Nephron progenitor cell (in vitro differentiated cells): Measurements from ENCODE around the gene ATRN.
A peak's percentile ranks its signal among the peaks of the same experiment; 100 is the strongest.

Experiments used
- DNase-seq: peaks from one replicate; pipeline ENCODE4 v3.0.0; 2021
- H3K27ac Mint-ChIP-seq: 2 replicates; pipeline ENCODE4 v1.8.0; 2021; ENCODE audit warnings: mild to moderate bottlenecking, moderate library complexity, mixed read lengths
- H3K27me3 Mint-ChIP-seq: 2 replicates; pipeline ENCODE4 v1.8.0; 2021; ENCODE audit warnings: mild to moderate bottlenecking, low read depth, mixed read lengths; ENCODE audit not compliant: poor library complexity
- H3K36me3 Mint-ChIP-seq: 2 replicates; pipeline ENCODE4 v1.8.0; 2021; ENCODE audit warnings: low read depth, mixed read lengths
- H3K4me1 Mint-ChIP-seq: 2 replicates; pipeline ENCODE4 v1.8.0; 2021; ENCODE audit warnings: mixed read lengths
- H3K4me3 Mint-ChIP-seq: 2 replicates; pipeline ENCODE4 v1.8.0; 2021; ENCODE audit warnings: mild to moderate bottlenecking, moderate library complexity, mixed read lengths
- H3K9me3 Mint-ChIP-seq: 2 replicates; pipeline ENCODE4 v1.8.0; 2021; ENCODE audit warnings: mild to moderate bottlenecking, moderate library complexity, mixed read lengths
- TF ChIP-seq, protein P1 (sequence below): fragments of 200-600 bp; sonication (generic); IDR thresholded peaks from 2 replicates; pipeline ENCODE4 v1.5.0; 2021; ENCODE audit warnings: antibody characterized with exemption

The ATRN gene

DNA sequence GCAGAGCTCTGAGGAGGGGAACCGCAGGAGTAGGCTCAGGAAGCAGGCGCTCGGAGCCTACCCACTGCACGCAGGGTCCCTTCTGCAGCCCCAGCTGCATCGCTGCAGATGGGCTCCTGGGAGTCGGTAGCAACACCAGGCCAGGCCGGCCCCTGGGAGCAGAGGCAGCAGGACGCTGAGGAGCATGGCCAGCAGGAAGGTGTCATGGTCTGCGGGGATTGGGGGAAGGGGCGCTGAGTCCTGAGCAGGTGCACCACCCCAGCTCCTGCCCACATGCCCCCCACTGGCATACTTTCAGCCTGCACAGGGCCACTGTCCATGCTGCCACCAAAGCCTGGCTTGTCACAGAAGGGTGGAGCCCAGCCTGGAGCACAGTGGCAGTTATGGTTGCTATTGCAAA, 200.1 kb downstream of the ATRN start:
- Mint-ChIP-seq H3K27me3 (peaks cover 55% of the 10 kb centered on the region), H3K27ac (no peak overlapping the region), H3K4me3 (no peak overlapping the region), H3K36me3 (no peaks in the 10 kb centered on the region), H3K4me1 (peaks cover 37% of the 10 kb centered on the region), H3K9me3 (no peaks in the 10 kb centered on the region)
- TF ChIP-seq, protein P1, sequence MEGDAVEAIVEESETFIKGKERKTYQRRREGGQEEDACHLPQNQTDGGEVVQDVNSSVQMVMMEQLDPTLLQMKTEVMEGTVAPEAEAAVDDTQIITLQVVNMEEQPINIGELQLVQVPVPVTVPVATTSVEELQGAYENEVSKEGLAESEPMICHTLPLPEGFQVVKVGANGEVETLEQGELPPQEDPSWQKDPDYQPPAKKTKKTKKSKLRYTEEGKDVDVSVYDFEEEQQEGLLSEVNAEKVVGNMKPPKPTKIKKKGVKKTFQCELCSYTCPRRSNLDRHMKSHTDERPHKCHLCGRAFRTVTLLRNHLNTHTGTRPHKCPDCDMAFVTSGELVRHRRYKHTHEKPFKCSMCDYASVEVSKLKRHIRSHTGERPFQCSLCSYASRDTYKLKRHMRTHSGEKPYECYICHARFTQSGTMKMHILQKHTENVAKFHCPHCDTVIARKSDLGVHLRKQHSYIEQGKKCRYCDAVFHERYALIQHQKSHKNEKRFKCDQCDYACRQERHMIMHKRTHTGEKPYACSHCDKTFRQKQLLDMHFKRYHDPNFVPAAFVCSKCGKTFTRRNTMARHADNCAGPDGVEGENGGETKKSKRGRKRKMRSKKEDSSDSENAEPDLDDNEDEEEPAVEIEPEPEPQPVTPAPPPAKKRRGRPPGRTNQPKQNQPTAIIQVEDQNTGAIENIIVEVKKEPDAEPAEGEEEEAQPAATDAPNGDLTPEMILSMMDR, result no peak
- no peak for DNase-seq

DNA sequence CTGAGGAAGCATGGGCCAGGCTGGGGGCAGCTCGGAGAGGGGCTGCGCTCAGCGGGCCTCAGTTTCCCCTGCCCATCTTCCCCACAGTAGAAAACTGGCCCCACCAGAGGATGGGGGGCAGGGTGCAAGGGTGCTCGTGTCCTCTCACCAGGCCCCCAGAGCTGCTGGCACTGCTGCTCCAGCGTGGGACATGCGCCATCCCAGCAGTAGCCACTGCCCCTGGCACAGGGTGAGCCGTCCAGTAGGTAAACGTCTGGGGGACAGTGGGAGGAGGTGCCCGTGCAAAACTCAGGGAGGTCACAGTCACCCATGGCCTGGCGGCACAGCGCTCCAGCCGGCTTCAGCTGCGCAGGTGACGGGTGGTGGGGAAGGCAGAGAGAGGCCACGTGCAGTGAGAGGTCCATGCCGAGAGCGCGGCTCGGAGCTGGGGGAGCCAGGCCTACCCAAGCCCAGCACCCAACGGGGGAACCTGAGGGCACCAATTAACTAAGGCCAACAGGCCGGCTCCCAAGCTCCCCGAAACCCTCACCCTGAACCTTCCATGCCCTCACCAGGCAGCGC, 201.2 kb downstream of the ATRN start:
- Mint-ChIP-seq H3K27me3 (peaks cover 64% of the 10 kb centered on the region), H3K9me3 (no peaks in the 10 kb centered on the region), H3K27ac (no peak overlapping the region), H3K36me3 (no peaks in the 10 kb centered on the region), H3K4me1 (peaks cover 37% of the 10 kb centered on the region), H3K4me3 (peak overlapping the region; percentile 34)
- TF ChIP-seq, protein P1, result no peak
- no peak for DNase-seq

DNA sequence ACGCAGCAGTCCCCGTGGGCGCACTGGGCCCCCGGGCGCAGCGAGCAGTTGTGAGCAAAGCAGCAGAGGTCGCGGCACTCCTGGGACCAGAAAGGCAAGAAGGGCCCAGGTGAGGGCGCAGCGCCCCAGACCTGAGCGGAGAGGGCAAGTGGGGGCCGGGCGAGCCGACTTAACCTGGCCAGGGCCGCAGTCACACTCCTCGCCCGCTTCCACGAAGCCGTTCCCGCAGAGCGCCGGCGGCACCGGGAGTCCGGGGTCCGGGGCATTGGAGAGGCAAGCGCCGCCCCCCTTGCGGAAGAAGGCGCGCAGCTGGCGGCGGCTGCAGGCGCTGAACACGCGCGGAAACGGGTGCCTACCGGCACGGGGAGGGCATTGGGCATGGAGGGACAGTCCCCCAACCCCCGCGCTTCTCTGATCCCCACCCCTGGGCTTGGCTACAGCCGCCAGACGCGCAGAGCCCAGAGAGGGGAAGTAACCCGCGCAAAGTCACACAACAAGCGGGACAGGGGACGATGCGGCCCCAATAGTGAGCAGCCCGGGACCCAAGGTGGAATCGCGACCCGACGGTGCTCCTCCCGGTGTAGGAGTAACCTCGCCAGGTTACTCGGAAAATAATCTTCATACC, 201.8 kb downstream of the ATRN start:
- TF ChIP-seq, protein P1, result no peak
- Mint-ChIP-seq H3K36me3 (no peaks in the 10 kb centered on the region), H3K27ac (no peak overlapping the region), H3K4me3 (peak overlapping the region; percentile 34), H3K4me1 (peaks cover 40% of the 10 kb centered on the region), H3K27me3 (peaks cover 67% of the 10 kb centered on the region), H3K9me3 (no peaks in the 10 kb centered on the region)
- no peak for DNase-seq

- Mint-ChIP-seq H3K36me3 (no peaks in the 10 kb centered on the region), H3K27me3 (peaks cover 68% of the 10 kb centered on the region), H3K27ac (no peak overlapping the region), H3K9me3 (no peaks in the 10 kb centered on the region), H3K4me1 (peaks cover 41% of the 10 kb centered on the region), H3K4me3 (no peak overlapping the region)
- TF ChIP-seq, protein P1, result no peak
- DNase-seq, result no peak
These were observed 202.6 kb downstream of the ATRN start for GRCh38 chr20:3673221-3674070.

DNA sequence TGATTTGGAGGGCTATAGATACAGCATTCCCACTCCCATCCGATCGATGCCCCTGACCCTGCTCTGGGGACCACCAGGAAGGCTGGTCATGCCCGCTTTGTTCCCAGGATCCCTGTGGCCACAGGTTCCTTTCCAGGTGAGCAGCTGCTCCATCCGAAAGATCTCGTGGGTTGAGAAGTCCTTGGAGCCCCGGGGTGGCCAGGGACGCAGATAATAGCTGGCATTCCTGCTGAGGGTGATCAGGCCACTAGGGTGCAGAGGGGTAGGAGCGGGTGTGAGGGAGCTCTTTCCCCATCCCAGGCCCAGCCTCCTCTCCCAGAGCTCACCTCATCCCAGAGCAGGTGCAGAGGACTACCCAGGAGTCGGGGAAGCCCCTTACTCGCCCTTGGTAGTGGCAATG, 203.6 kb downstream of the ATRN start:
- Mint-ChIP-seq H3K36me3 (no peaks in the 10 kb centered on the region), H3K27me3 (peaks cover 63% of the 10 kb centered on the region), H3K4me1 (peaks cover 41% of the 10 kb centered on the region), H3K27ac (no peak overlapping the region), H3K4me3 (no peak overlapping the region), H3K9me3 (no peaks in the 10 kb centered on the region)
- TF ChIP-seq, protein P1, result no peak
- DNase-seq, result no peak
